Glutamatergic neuron (in vitro differentiated cells): ENCODE results near the gene GNLY. TPM values are rescaled to one million over a fixed set of nuclear protein-coding genes. Genes with fewer than 3 reads are reported as not detected.

Source experiments
- DNase-seq: peaks from one replicate; pipeline ENCODE4 v3.0.0; 2022
- H3K27ac Mint-ChIP-seq: one replicate; pipeline ENCODE4 v1.8.0; 2020; ENCODE audit warnings: mild to moderate bottlenecking, mixed read lengths, inconsistent platforms; ENCODE audit not compliant: unreplicated experiment
- H3K27me3 Mint-ChIP-seq: one replicate; pipeline ENCODE4 v1.8.0; 2020; ENCODE audit warnings: mild to moderate bottlenecking, moderate library complexity, mixed read lengths, inconsistent platforms; ENCODE audit not compliant: unreplicated experiment
- H3K36me3 Mint-ChIP-seq: one replicate; pipeline ENCODE4 v1.8.0; 2020; ENCODE audit warnings: mild to moderate bottlenecking, mixed read lengths, inconsistent platforms; ENCODE audit not compliant: unreplicated experiment
- H3K4me1 Mint-ChIP-seq: one replicate; pipeline ENCODE4 v1.8.0; 2020; ENCODE audit warnings: mild to moderate bottlenecking, low read depth, mixed read lengths, inconsistent platforms; ENCODE audit not compliant: unreplicated experiment
- H3K4me3 Mint-ChIP-seq: one replicate; pipeline ENCODE4 v1.8.0; 2020; ENCODE audit warnings: mild to moderate bottlenecking, mixed read lengths, inconsistent platforms; ENCODE audit not compliant: unreplicated experiment
- H3K9me3 Mint-ChIP-seq: one replicate; pipeline ENCODE4 v1.8.0; 2020; ENCODE audit warnings: mild to moderate bottlenecking, moderate library complexity, mixed read lengths, inconsistent platforms; ENCODE audit not compliant: unreplicated experiment
- CTCF ChIP-seq: fragments of 200-600 bp; sonication (generic); IDR thresholded peaks from one replicate; pipeline ENCODE4 v1.5.0; 2021; ENCODE audit not compliant: partially characterized antibody, unreplicated experiment
- total RNA-seq: library from RNA; stranded (reverse); fragmentation: NEBNext Ultra II Directional; extraction: Animal tissue kit (Norgen Biotek cat#: 25700); gene quantifications from one replicate; pipeline ENCODE4 v1.2.1, GENCODE V29; 2021; ENCODE audit not compliant: unreplicated experiment

GNLY gene
- total RNA-seq, 1 donor from 2014 or later: not detected

- no peak overlapping the region for H3K4me3 Mint-ChIP-seq
- DNase-seq: no peak
- TF ChIP-seq CTCF: no peak
- H3K9me3 Mint-ChIP-seq: peaks cover 6% of the 10 kb centered on the region
- H3K36me3 Mint-ChIP-seq: peaks cover 5% of the 10 kb centered on the region
- H3K4me1 Mint-ChIP-seq: peaks cover 20% of the 10 kb centered on the region
- peaks cover 4% of the 10 kb centered on the region for H3K27me3 Mint-ChIP-seq
- H3K27ac Mint-ChIP-seq: no peak overlapping the region
Observed at GRCh38 chr2:85721641-85722040, 27.5 kb downstream of the GNLY start.

GRCh38 chr2:85722519-85722918 lies 28.4 kb downstream of the GNLY start:
- TF ChIP-seq CTCF: no peak
- peaks cover 5% of the 10 kb centered on the region for H3K36me3 Mint-ChIP-seq
- H3K4me3 Mint-ChIP-seq: no peak overlapping the region
- DNase-seq: no peak
- no peak overlapping the region for H3K27ac Mint-ChIP-seq
- peaks cover 4% of the 10 kb centered on the region for H3K27me3 Mint-ChIP-seq
- H3K9me3 Mint-ChIP-seq: peaks cover 6% of the 10 kb centered on the region
- H3K4me1 Mint-ChIP-seq: peaks cover 18% of the 10 kb centered on the region

- TF ChIP-seq CTCF: no peak
- Mint-ChIP-seq H3K4me1 (peaks cover 14% of the 10 kb centered on the region), H3K27me3 (peaks cover 2% of the 10 kb centered on the region), H3K36me3 (peaks cover 5% of the 10 kb centered on the region), H3K4me3 (no peak overlapping the region), H3K27ac (no peak overlapping the region), H3K9me3 (peaks cover 6% of the 10 kb centered on the region)
- no peak for DNase-seq
Observed at GRCh38 chr2:85723707-85724360, 29.7 kb downstream of the GNLY start.

GRCh38 chr2:85724731-85725181 lies 30.6 kb downstream of the GNLY start:
- Mint-ChIP-seq H3K27ac (peak overlapping the region; percentile 3), H3K4me1 (peaks cover 19% of the 10 kb centered on the region), H3K27me3 (peaks cover 2% of the 10 kb centered on the region), H3K36me3 (peaks cover 5% of the 10 kb centered on the region), H3K4me3 (no peak overlapping the region), H3K9me3 (peaks cover 6% of the 10 kb centered on the region)
- no peak for TF ChIP-seq CTCF
- DNase-seq: peak; percentile 54

GRCh38 chr2:85725451-85725850 lies 31.3 kb downstream of the GNLY start:
- Mint-ChIP-seq H3K27me3 (peaks cover 2% of the 10 kb centered on the region), H3K9me3 (peaks cover 6% of the 10 kb centered on the region), H3K4me3 (peak overlapping the region; percentile 14), H3K27ac (no peak overlapping the region), H3K36me3 (peaks cover 5% of the 10 kb centered on the region), H3K4me1 (peaks cover 19% of the 10 kb centered on the region)
- TF ChIP-seq CTCF: no peak
- DNase-seq: no peak
